GM23248 (cell line): ENCODE measurements around the gene MST1.

ENCODE experiments used
- EZH2 ChIP-seq: fragments of 200-600 bp; sonication (generic); IDR thresholded peaks from 2 replicates; pipeline ENCODE4 v1.6.1; 2018; ENCODE audit warnings: antibody characterized with exemption, mild to moderate bottlenecking; ENCODE audit not compliant: insufficient read depth, poor library complexity, severe bottlenecking
- EZH2phosphoT487 ChIP-seq: fragments of 200-600 bp; sonication (generic); IDR thresholded peaks from 2 replicates; pipeline ENCODE4 v1.6.1; 2018; ENCODE audit warnings: antibody characterized with exemption, moderate library complexity, mild to moderate bottlenecking, low read depth; ENCODE audit not compliant: insufficient read depth

GRCh38 chr3:49716691-49717210 lies 27.5 kb upstream of the MST1 start:
- no peak for TF ChIP-seq EZH2phosphoT487
- TF ChIP-seq EZH2: no peak
